CD4-positive, alpha-beta T cell treated with Interleukin-6 for 4 hours (primary cell): Measurements from ENCODE around the gene SLC4A1.

Experiments
- DNase-seq: peaks from one replicate; pipeline ENCODE4 v3.0.0-alpha.2; 2020; ENCODE audit warnings: mixed read lengths

The SLC4A1 gene

GRCh38 chr17:44267818-44268490 lies at the start of gene SLC4A1:
SLC4A1 (minus strand) TSS chr17:44268135; CDS start chr17:44262866, 5,269 bp downstream.
- no peak for DNase-seq

DNA sequence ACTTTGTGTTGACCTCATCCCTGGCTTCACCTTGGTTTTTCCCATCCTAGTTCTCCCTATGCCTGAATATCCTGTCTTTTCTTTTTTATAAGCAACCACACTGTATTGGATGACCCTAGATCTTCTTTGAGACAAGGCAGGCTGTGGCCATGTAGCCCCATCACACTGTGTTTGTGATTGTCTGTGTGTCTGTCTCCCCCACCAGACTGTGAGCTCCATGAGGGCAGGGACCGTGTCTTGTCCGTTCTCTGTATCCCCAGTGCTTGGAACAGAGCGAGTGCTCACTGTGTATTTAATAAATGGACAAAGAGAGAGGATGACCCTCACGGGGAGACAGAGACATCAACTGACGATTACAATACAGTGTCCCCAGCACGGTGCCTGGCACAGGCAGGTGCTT lies 49.6 kb upstream of the SLC4A1 start:
- no peak for DNase-seq

- no peak for DNase-seq
Observed at GRCh38 chr17:44315760-44316731, 48.1 kb upstream of the SLC4A1 start.

DNA sequence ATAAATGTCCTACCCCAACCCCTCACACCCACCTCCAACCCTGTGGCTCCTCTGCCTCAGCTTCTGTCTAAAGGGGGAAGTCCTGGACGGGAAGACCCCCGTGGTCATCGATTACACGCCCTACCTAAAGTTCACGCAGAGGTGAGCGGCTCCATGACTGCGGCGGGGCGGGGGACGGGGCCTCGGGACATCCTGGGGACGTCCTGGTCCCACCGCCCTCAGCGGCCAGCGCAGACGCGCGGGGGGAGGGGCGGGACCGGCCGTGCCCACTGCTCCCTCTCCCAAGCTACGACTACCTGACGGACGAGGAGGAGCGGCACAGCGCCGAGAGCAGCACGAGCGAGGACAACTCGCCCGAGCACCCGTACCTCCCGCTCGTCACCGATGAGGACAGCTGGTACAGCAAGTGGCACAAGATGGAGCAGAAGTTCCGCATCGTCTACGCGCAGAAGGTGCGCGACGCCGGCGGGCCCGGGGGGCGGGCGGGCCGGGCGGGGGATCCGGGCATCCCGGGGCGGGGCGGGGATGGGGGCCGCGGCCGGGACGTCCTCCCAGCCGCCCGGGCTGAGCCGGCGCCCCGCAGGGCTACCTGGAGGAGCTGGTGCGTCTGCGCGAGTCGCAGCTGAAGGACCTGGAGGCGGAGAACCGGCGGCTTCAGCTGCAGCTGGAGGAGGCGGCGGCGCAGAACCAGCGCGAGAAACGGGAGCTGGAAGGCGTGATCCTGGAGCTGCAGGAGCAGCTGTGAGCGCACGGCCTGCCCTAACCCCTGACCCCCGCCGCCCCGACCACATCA lies 47.1 kb upstream of the SLC4A1 start:
- DNase-seq, result peak; percentile 41

- no peak for DNase-seq
Observed at GRCh38 chr17:44314524-44314868, 46.6 kb upstream of the SLC4A1 start.

DNA sequence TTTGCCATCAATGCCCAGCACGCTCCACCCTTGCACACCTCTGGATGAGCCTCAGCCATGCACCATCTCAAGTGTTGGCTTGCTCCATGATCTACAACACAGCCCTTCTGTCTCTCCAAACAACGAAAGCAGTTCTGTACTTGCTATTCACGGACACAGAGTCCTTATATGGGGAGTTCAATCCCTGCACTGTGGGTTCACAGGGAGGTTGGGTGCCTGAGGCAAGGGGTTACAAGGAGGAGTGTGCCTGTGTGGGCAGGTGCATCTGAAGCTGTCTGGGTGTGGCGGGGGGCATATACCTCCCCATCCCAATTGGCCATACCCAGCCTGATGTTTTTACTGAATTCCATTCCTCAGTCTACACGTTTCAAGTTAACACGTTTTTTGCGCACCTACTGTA lies 46.1 kb upstream of the SLC4A1 start:
- no peak for DNase-seq

DNA sequence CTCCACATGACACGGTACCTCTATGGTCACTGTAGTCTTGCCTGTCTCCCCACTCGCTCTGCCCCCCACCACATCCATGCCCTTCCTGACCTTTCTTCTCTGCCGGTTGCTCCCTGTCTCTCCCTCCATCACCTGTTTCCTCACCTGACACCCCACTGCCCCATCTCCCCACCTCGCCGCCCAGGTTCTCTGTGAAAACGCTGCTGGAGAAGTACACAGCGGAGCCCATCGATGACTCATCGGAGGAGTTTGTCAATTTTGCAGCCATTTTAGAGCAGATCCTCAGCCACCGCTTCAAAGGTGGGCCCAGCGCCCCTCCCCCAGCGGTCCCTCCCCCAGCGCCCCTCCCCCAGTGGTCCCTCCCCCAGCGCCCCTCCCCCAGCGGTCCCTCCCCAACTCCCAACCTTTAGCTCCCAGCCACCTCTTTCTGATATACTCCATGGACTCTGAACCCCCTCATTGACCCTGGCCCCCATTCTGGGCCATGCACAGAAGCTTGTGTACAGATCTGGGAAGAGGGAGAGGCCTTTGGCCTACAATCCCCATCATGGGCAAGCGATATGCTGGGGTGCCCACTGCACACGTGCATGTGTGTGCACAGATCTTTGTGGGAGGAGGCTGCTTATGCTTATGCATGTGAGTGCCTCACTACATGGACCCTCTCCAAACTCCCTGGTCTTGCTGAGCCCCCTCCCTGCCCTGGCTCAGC lies 44.6 kb upstream of the SLC4A1 start:
- no peak for DNase-seq

- DNase-seq, result no peak
Observed at GRCh38 chr17:44311562-44312181, 43.7 kb upstream of the SLC4A1 start.

GRCh38 chr17:44310609-44311376 lies 42.9 kb upstream of the SLC4A1 start:
- DNase-seq, result no peak

DNA sequence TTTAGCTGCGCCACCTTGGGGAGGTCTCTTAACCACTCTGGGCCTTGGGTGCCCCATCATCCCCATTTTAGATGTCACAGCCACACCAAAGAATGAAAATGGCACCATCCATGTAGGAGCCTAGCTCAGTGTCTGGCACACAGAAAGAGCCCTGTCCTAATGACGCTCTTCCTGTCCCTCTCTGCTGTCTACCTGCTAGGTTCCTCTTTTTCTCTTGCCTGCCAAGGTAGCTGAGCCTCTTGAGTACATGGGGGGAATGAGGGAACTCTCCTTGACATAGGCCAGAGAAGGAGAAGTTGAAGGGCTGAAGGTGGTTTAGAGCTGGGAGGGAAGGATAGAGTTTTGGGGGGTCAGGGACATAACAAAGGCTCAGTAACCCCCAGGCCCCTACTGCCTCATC lies 42.3 kb upstream of the SLC4A1 start:
- no peak for DNase-seq

DNA sequence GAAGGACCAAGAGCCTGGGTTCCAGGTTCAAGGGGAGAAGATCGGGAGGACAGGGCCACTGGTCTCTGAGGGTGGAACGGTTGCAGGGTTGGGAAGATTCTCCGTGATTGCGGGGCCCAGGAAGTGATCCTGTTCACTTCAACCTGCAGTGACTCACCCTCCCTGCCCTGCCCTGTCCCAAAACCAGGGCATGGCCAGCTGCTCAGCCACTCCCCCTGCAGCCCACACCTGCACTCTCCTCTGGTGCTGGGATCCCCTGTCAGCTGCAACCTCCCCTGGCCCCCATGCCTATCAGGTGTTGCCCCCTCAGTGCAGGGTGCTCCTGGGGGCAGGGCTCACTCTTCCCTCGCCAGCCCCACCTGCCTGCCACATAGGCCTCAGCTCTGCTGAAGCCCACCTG lies 41.5 kb upstream of the SLC4A1 start:
- DNase-seq, result no peak

DNA sequence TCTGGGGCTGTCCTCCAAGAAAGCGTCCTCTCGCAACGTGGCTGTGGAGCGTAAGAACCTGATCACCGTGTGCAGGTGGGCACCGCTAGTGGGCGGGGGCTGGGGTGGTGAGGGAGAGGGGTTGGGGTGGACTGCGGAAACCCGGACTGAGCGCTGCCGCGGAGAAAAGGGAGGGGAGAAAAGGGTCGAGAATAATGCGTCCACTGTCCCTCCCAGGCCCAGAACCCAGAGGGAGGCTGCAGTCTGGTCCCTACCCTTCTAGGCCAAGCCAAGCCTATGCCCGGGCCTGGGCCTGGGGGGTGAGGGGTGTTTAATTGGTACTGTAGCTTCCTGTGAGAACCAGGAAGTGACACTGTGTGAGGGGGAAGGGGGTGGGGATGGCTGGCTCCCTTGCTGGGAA lies 40.9 kb upstream of the SLC4A1 start:
- DNase-seq, result no peak

- peak; percentile 87 for DNase-seq
Observed at GRCh38 chr17:44308320-44308818, 40.4 kb upstream of the SLC4A1 start, which contains the start of gene RUNDC3A. RUNDC3A (plus strand) TSS chr17:44308601; CDS start chr17:44308833, 232 bp downstream.

- DNase-seq, result no peak
Observed at GRCh38 chr17:44307387-44308186, 39.7 kb upstream of the SLC4A1 start.

DNA sequence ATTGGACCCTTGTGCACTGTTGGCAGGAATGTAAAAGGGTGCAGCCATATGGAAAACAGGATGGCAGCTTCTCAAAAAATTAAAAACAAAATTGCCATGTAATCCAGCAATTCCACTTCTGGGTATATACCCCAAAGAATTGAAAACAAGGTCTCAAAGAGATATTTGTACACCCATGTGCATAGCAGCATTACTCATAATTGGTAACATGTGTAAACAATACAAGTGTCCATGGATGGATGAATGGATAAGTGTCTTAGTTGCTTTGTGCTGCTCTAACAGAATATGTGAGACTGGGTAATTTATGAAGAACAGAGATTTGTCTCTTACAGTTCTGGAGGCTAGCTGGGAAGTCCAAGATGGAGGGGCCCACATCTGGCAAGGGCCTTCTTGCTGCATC lies 36.7 kb upstream of the SLC4A1 start:
- DNase-seq, result no peak

- no peak for DNase-seq
Observed at GRCh38 chr17:44297975-44298374, 30.0 kb upstream of the SLC4A1 start.

- DNase-seq, result no peak
Observed at GRCh38 chr17:44293509-44294226, 25.7 kb upstream of the SLC4A1 start.

DNA sequence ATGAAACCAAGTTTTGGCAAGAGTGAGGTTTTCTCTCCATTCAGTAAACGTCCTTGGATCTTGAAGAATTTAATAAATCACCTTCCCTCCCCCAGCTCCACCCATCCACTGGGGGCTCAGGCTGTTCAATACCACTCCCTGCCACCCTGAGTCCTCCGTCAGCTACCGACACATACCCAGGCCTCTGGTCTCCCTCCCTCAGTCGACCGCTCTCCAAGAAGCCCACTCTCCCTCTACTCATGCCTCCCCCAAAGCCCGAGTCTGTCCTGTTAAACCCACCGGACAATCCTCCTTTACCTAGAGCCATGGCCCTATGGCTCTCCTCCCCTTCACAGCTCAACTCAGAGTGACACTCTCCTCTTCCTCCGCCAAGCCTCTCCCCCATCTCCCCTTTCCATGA lies 19.7 kb upstream of the SLC4A1 start:
- DNase-seq, result no peak

- DNase-seq, result no peak
Observed at GRCh38 chr17:44284024-44284400, 16.1 kb upstream of the SLC4A1 start.
